SK-N-SH treated with all-trans-retinoic acid at 6 μM for 48 hours (cell line): ENCODE measurements around the gene CALHM2.

ENCODE experiments used
- ATAC-seq: fragments of 200-7000 bp; cut with Tn5 transposase; 3 replicates; pipeline ENCODE4 v1.9.1; 2020; ENCODE audit warnings: mild to moderate bottlenecking, moderate library complexity
- ARNTL ChIP-seq: fragments of 450-650 bp; formaldehyde crosslinking; IDR thresholded peaks from 2 replicates; pipeline ENCODE4 v1.5.0; 2020; ENCODE audit warnings: low read depth, mild to moderate bottlenecking, moderate library complexity, borderline replicate concordance
- BACH2 ChIP-seq: fragments of 250-450 bp; sonication (Bioruptor Pico); IDR thresholded peaks from 2 replicates; pipeline ENCODE4 v1.9.0; 2021; ENCODE audit warnings: mild to moderate bottlenecking, borderline replicate concordance
- CSDC2 ChIP-seq: fragments of 250-450 bp; sonication (Bioruptor Pico); IDR thresholded peaks from 2 replicates; pipeline ENCODE4 v1.5.0; 2020; ENCODE audit warnings: mild to moderate bottlenecking, moderate library complexity
- ESRRG ChIP-seq: fragments of 250-450 bp; sonication (Bioruptor Pico); IDR thresholded peaks from 2 replicates; pipeline ENCODE4 v1.6.1; 2021; ENCODE audit warnings: mild to moderate bottlenecking
- GLIS3 ChIP-seq: fragments of 250-450 bp; sonication (Bioruptor Pico); IDR thresholded peaks from 2 replicates; pipeline ENCODE4 v1.5.0; 2020; ENCODE audit warnings: mild to moderate bottlenecking, moderate library complexity
- ISL1 ChIP-seq: fragments of 250-450 bp; sonication (Bioruptor Pico); IDR thresholded peaks from 2 replicates; pipeline ENCODE4 v2.1.2; 2022; ENCODE audit warnings: mild to moderate bottlenecking, moderate library complexity
- OSR1 ChIP-seq: fragments of 250-450 bp; sonication (Bioruptor Pico); IDR thresholded peaks from 2 replicates; pipeline ENCODE4 v1.8.0; 2022; ENCODE audit warnings: moderate library complexity, mild to moderate bottlenecking, inconsistent platforms
- PPARA ChIP-seq: fragments of 250-450 bp; sonication (Bioruptor Pico); IDR thresholded peaks from 2 replicates; pipeline ENCODE4 v1.5.0; 2020; ENCODE audit warnings: mild to moderate bottlenecking, borderline replicate concordance
- RARB ChIP-seq: fragments of 250-450 bp; sonication (Bioruptor Pico); IDR thresholded peaks from 2 replicates; pipeline ENCODE4 v1.8.0; 2021; ENCODE audit warnings: mild to moderate bottlenecking, moderate library complexity
- SNAI2 ChIP-seq: fragments of 250-450 bp; sonication (Bioruptor Pico); IDR thresholded peaks from 2 replicates; pipeline ENCODE4 v1.5.0; 2020; ENCODE audit warnings: mild to moderate bottlenecking, moderate library complexity
- TCF4 ChIP-seq: fragments of 250-450 bp; sonication (Bioruptor Pico); IDR thresholded peaks from 2 replicates; pipeline ENCODE4 v1.8.0; 2021; ENCODE audit warnings: mild to moderate bottlenecking, moderate library complexity, borderline replicate concordance
- TOX ChIP-seq: fragments of 250-450 bp; sonication (Bioruptor Pico); IDR thresholded peaks from 2 replicates; pipeline ENCODE4 v1.8.0; 2021; ENCODE audit warnings: mild to moderate bottlenecking, moderate library complexity, borderline replicate concordance
- ZC3H10 ChIP-seq: fragments of 250-450 bp; sonication (Bioruptor Pico); IDR thresholded peaks from 2 replicates; pipeline ENCODE4 v1.5.1; 2021; ENCODE audit warnings: mild to moderate bottlenecking, moderate library complexity
- ZFP3 ChIP-seq: fragments of 250-450 bp; sonication (Bioruptor Pico); IDR thresholded peaks from 2 replicates; pipeline ENCODE4 v1.5.0; 2020; ENCODE audit warnings: mild to moderate bottlenecking, moderate library complexity
- ZFP30 ChIP-seq: fragments of 450-650 bp; formaldehyde crosslinking; IDR thresholded peaks from 2 replicates; pipeline ENCODE4 v1.5.0; 2022; ENCODE audit warnings: mild to moderate bottlenecking, moderate library complexity
- ZNF565 ChIP-seq: fragments of 450-650 bp; formaldehyde crosslinking; conservative IDR thresholded peaks from 2 replicates; pipeline ENCODE4 v1.5.0; 2020; ENCODE audit warnings: low read depth, mild to moderate bottlenecking, moderate library complexity
- ZNF70 ChIP-seq: fragments of 450-650 bp; formaldehyde crosslinking; IDR thresholded peaks from 2 replicates; pipeline ENCODE4 v1.5.0; 2020; ENCODE audit warnings: mild to moderate bottlenecking, moderate library complexity
- ZNF8 ChIP-seq: fragments of 450-650 bp; formaldehyde crosslinking; IDR thresholded peaks from 2 replicates; pipeline ENCODE4 v1.5.0; 2020; ENCODE audit warnings: mild to moderate bottlenecking, moderate library complexity
- TF ChIP-seq, protein P1 (sequence below): fragments of 250-450 bp; sonication (Bioruptor Pico); IDR thresholded peaks from 2 replicates; pipeline ENCODE4 v1.8.0; 2020; ENCODE audit warnings: mild to moderate bottlenecking, moderate library complexity, borderline replicate concordance
- TF ChIP-seq, protein P2 (sequence below): fragments of 250-450 bp; sonication (Bioruptor Pico); IDR thresholded peaks from 2 replicates; pipeline ENCODE4 v1.5.1; 2021; ENCODE audit warnings: mild to moderate bottlenecking, moderate library complexity
- TF ChIP-seq, protein P3 (sequence below): fragments of 250-450 bp; sonication (Bioruptor Pico); IDR thresholded peaks from 2 replicates; pipeline ENCODE4 v1.8.0; 2021; ENCODE audit warnings: low read depth, mild to moderate bottlenecking, moderate library complexity, borderline replicate concordance

Gene CALHM2

DNA sequence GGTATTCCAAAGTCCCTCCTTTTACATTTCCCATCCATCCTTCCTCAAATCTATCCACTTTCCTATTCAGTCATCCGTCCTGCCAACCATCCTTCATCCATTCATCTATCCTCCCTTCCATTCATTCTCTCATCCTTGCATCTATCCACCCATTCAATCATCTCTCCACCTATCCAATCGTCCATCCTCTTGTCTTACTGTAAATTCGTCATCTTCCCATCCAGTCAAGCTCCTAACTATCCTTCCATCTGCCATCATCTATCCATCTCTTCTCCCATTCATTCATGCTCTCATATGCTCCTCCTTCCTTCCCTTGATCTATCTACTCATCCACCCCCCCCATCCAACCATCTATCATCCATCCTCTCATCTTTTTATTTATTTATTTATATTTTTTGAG, 21.9 kb upstream of the CALHM2 start:
- no peak for ATAC-seq
- no peak for TF ChIP-seq ZNF70
- TF ChIP-seq ZC3H10 (CRISPR knock-in tag): no peak
- no peak for TF ChIP-seq ESRRG (CRISPR knock-in tag)
- TF ChIP-seq ARNTL (CRISPR knock-in tag): no peak
- TF ChIP-seq RARB (CRISPR knock-in tag): no peak
- no peak for TF ChIP-seq ZNF8 (CRISPR knock-in tag)
- TF ChIP-seq CSDC2 (CRISPR knock-in tag): no peak
- TF ChIP-seq ZNF565 (CRISPR knock-in tag): no peak
- no peak for TF ChIP-seq ISL1 (CRISPR knock-in tag)
- no peak for TF ChIP-seq GLIS3
- TF ChIP-seq ZFP30 (CRISPR knock-in tag): no peak

DNA sequence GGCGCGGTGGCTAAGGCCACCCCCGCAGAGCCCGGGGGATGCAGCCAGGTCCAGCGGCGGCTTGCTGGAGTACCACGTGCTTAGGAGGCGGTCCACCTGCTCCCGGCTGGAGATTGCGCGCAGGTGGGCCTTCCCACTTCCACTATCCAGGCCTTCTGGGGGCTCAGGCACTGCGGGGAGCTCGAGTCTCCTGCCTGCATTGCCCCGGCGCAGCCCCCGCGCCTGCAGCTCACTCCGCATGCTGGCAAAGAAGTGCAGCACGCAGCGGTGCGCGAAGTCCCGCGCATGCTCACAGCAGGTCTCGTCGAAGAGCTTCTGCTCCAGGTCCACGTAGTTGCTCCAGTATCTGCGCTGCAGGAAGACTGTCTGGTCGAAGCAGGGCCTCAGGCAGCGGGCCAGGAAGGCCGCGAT, 21.1 kb upstream of the CALHM2 start:
- ATAC-seq: no peak
- TF ChIP-seq BACH2 (CRISPR knock-in tag) (no peak), ZNF8 (CRISPR knock-in tag) (no peak), TCF4 (CRISPR knock-in tag) (no peak), PPARA (CRISPR knock-in tag) (no peak), ZFP3 (CRISPR knock-in tag) (no peak), GLIS3 (no peak), ISL1 (CRISPR knock-in tag) (no peak), ZC3H10 (CRISPR knock-in tag) (no peak), TOX (no peak), SNAI2 (CRISPR knock-in tag) (no peak), ZFP30 (CRISPR knock-in tag) (no peak), CSDC2 (CRISPR knock-in tag) (no peak), ARNTL (CRISPR knock-in tag) (no peak), ESRRG (CRISPR knock-in tag) (no peak)
- TF ChIP-seq, protein P1, sequence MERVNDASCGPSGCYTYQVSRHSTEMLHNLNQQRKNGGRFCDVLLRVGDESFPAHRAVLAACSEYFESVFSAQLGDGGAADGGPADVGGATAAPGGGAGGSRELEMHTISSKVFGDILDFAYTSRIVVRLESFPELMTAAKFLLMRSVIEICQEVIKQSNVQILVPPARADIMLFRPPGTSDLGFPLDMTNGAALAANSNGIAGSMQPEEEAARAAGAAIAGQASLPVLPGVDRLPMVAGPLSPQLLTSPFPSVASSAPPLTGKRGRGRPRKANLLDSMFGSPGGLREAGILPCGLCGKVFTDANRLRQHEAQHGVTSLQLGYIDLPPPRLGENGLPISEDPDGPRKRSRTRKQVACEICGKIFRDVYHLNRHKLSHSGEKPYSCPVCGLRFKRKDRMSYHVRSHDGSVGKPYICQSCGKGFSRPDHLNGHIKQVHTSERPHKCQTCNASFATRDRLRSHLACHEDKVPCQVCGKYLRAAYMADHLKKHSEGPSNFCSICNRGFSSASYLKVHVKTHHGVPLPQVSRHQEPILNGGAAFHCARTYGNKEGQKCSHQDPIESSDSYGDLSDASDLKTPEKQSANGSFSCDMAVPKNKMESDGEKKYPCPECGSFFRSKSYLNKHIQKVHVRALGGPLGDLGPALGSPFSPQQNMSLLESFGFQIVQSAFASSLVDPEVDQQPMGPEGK (CRISPR knock-in tag): no peak
- TF ChIP-seq, protein P2, sequence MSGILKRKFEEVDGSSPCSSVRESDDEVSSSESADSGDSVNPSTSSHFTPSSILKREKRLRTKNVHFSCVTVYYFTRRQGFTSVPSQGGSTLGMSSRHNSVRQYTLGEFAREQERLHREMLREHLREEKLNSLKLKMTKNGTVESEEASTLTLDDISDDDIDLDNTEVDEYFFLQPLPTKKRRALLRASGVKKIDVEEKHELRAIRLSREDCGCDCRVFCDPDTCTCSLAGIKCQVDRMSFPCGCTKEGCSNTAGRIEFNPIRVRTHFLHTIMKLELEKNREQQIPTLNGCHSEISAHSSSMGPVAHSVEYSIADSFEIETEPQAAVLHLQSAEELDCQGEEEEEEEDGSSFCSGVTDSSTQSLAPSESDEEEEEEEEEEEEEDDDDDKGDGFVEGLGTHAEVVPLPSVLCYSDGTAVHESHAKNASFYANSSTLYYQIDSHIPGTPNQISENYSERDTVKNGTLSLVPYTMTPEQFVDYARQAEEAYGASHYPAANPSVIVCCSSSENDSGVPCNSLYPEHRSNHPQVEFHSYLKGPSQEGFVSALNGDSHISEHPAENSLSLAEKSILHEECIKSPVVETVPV (CRISPR knock-in tag): no peak
- TF ChIP-seq, all 23 proteins: peak for 0

DNA sequence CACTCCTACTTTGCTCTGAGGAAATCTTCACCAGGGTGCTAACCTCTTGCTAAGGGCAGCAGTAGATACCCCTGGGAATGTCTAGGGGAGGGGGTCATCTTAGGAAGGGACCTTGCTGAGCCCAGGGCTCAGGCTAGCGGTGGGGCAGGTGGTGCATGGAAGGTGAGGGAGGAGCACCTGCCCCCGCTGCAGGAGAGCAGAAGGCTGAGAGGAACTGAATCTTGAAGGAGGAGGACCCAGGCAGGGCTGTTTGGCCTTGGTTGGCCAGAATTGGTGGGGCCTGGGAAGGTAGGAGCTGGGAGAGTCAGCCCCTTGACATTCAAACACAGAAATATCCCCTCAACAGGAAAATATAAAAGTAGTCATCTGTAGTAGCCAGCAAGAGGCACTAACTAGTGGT, 19.8 kb upstream of the CALHM2 start:
- no peak for TF ChIP-seq ESRRG (CRISPR knock-in tag)
- TF ChIP-seq, protein P3, sequence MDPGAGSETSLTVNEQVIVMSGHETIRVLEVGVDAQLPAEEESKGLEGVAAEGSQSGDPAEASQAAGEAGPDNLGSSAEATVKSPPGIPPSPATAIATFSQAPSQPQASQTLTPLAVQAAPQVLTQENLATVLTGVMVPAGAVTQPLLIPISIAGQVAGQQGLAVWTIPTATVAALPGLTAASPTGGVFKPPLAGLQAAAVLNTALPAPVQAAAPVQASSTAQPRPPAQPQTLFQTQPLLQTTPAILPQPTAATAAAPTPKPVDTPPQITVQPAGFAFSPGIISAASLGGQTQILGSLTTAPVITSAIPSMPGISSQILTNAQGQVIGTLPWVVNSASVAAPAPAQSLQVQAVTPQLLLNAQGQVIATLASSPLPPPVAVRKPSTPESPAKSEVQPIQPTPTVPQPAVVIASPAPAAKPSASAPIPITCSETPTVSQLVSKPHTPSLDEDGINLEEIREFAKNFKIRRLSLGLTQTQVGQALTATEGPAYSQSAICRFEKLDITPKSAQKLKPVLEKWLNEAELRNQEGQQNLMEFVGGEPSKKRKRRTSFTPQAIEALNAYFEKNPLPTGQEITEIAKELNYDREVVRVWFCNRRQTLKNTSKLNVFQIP (CRISPR knock-in tag): no peak
- TF ChIP-seq ZNF565 (CRISPR knock-in tag): no peak
- TF ChIP-seq ZNF70: no peak
- no peak for TF ChIP-seq PPARA (CRISPR knock-in tag)
- TF ChIP-seq ZC3H10 (CRISPR knock-in tag): no peak
- TF ChIP-seq OSR1 (CRISPR knock-in tag): no peak
- TF ChIP-seq BACH2 (CRISPR knock-in tag): no peak
- TF ChIP-seq, protein P1 (CRISPR knock-in tag): no peak
- TF ChIP-seq TOX: no peak
- ATAC-seq: no peak
